HEK293T (cell line): ENCODE measurements around the gene CELF5.
"Not testable (repeated sequence)": the region's sequence is repeated elsewhere in the genome, so short reads cannot be mapped to it uniquely, and the experiment has no call there.

Experiments
- CTCF ChIA-PET: fragments of 350-600 bp; formaldehyde crosslinking; extraction: SDS; loops from one replicate; lab custom pipeline; 2021; ENCODE audit warnings: antibody characterized with exemption, inconsistent platforms; lab: Yijun Ruan, JAX
- POLR2A ChIA-PET: fragments of 350-600 bp; formaldehyde crosslinking; extraction: SDS; loops from one replicate; lab custom pipeline; 2020; ENCODE audit warnings: antibody characterized with exemption, inconsistent platforms; lab: Yijun Ruan, JAX
- DNase-seq: peaks from one replicate; pipeline ENCODE4 v3.0.0; 2012; ENCODE audit warnings: mixed read lengths; ENCODE audit errors: extremely low spot score
- ARNT ChIP-seq: fragments of 450-650 bp; IDR thresholded peaks from 2 replicates; pipeline ENCODE4 v1.6.1; 2017; ENCODE audit warnings: mild to moderate bottlenecking
- BHLHE40 ChIP-seq: fragments of 450-650 bp; IDR thresholded peaks from 2 replicates; pipeline ENCODE4 v1.6.1; 2016; ENCODE audit warnings: mild to moderate bottlenecking, moderate library complexity, borderline replicate concordance
- CTBP1 ChIP-seq: fragments of 450-650 bp; IDR thresholded peaks from 2 replicates; pipeline ENCODE4 v1.6.1; 2016; ENCODE audit warnings: borderline replicate concordance
- ELF4 ChIP-seq: fragments of 450-650 bp; IDR thresholded peaks from 2 replicates; pipeline ENCODE4 v1.6.1; 2017; ENCODE audit warnings: antibody characterized with exemption
- FOXA1 ChIP-seq: fragments of 450-650 bp; IDR thresholded peaks from 2 replicates; pipeline ENCODE4 v1.6.1; 2016; ENCODE audit warnings: mild to moderate bottlenecking
- FOXK2 ChIP-seq: fragments of 450-650 bp; IDR thresholded peaks from 2 replicates; pipeline ENCODE4 v1.6.1; 2016; ENCODE audit warnings: mild to moderate bottlenecking
- FOXM1 ChIP-seq: fragments of 450-650 bp; IDR thresholded peaks from 2 replicates; pipeline ENCODE4 v1.6.1; 2017; ENCODE audit warnings: mild to moderate bottlenecking, borderline replicate concordance
- HDGF ChIP-seq: fragments of 450-650 bp; IDR thresholded peaks from 2 replicates; pipeline ENCODE4 v1.6.1; 2017; ENCODE audit warnings: antibody characterized with exemption, borderline replicate concordance
- L3MBTL2 ChIP-seq: fragments of 450-650 bp; conservative IDR thresholded peaks from 2 replicates; pipeline ENCODE4 v1.6.1; 2016; ENCODE audit warnings: mild to moderate bottlenecking
- LEF1 ChIP-seq: fragments of 450-650 bp; IDR thresholded peaks from 2 replicates; pipeline ENCODE4 v1.6.1; 2017; ENCODE audit warnings: mild to moderate bottlenecking, borderline replicate concordance
- NFRKB ChIP-seq: fragments of 450-650 bp; IDR thresholded peaks from 2 replicates; pipeline ENCODE4 v1.6.1; 2016; ENCODE audit warnings: mild to moderate bottlenecking, moderate library complexity
- PKNOX1 ChIP-seq: fragments of 450-650 bp; IDR thresholded peaks from 2 replicates; pipeline ENCODE4 v1.6.1; 2016
- SP1 ChIP-seq: fragments of 450-650 bp; IDR thresholded peaks from 2 replicates; pipeline ENCODE4 v1.6.1; 2017
- SUZ12 ChIP-seq: fragments of 450-650 bp; IDR thresholded peaks from 2 replicates; pipeline ENCODE4 v1.6.1; 2016; ENCODE audit warnings: mild to moderate bottlenecking
- TARDBP ChIP-seq: fragments of 450-650 bp; IDR thresholded peaks from 2 replicates; pipeline ENCODE4 v1.6.1; 2016
- ZNF384 ChIP-seq: fragments of 450-650 bp; IDR thresholded peaks from 2 replicates; pipeline ENCODE4 v1.6.1; 2016

CELF5 gene

GRCh38 chr19:3216874-3217273 is 7.6 kb upstream of the CELF5 start:
- ChIA-PET CTCF (no interaction called here), POLR2A (no interaction called here)
- no peak for DNase-seq
- no peak for TF ChIP-seq CTBP1
- TF ChIP-seq SP1: no peak
- no peak for TF ChIP-seq TARDBP
- no peak for TF ChIP-seq ZNF384
- no peak for TF ChIP-seq LEF1
- TF ChIP-seq SUZ12: no peak
- TF ChIP-seq HDGF: no peak
- no peak for TF ChIP-seq ELF4
- TF ChIP-seq NFRKB: no peak

GRCh38 chr19:3220576-3220975 is 3.9 kb upstream of the CELF5 start:
- no peak for DNase-seq
- POLR2A ChIA-PET: no interaction called here
- TF ChIP-seq ZNF384: no peak
- TF ChIP-seq LEF1: no peak
- TF ChIP-seq SUZ12: no peak
- TF ChIP-seq NFRKB: no peak
- no peak for TF ChIP-seq FOXM1
- no peak for TF ChIP-seq PKNOX1
- TF ChIP-seq CTBP1: no peak
- TF ChIP-seq FOXA1: no peak
- no peak for TF ChIP-seq SP1
- TF ChIP-seq ARNT: no peak
- TF ChIP-seq BHLHE40: no peak
- no peak for TF ChIP-seq HDGF
- no peak for TF ChIP-seq ELF4
- no peak for TF ChIP-seq L3MBTL2
- TF ChIP-seq FOXK2: no peak
- TF ChIP-seq TARDBP: no peak
- CTCF ChIA-PET: no interaction called here

GRCh38 chr19:3221576-3221975 is 2.9 kb upstream of the CELF5 start:
- CTCF ChIA-PET, DNase-seq, POLR2A ChIA-PET: not testable (repeated sequence)

GRCh38 chr19:3222709-3223108 is 1.8 kb upstream of the CELF5 start:
- ChIA-PET CTCF (no interaction called here), POLR2A (no interaction called here)
- no peak for DNase-seq
- TF ChIP-seq FOXA1: no peak
- no peak for TF ChIP-seq FOXM1
- no peak for TF ChIP-seq TARDBP
- no peak for TF ChIP-seq ZNF384
- TF ChIP-seq L3MBTL2: no peak
- TF ChIP-seq HDGF: no peak
- TF ChIP-seq SUZ12: no peak
- TF ChIP-seq FOXK2: no peak
- no peak for TF ChIP-seq ARNT
- TF ChIP-seq CTBP1: no peak

- TF ChIP-seq NFRKB: no peak
- TF ChIP-seq ARNT: no peak
- no peak for TF ChIP-seq SP1
- no peak for DNase-seq
- POLR2A ChIA-PET: no interaction called here
- CTCF ChIA-PET: interaction anchor here (0.6 to 1.1 kb wide), 2 partner anchors 230 to 314 kb away, joined by 3 read pairs; no protein-coding TSS in a partner anchor
Observed at GRCh38 chr19:3225169-3225485, 666 bp downstream of the CELF5 start.

- POLR2A ChIA-PET: no interaction called here
- CTCF ChIA-PET: interaction anchor here (0.6 kb wide), 1 partner anchor 10 kb away, joined by 3 read pairs; no protein-coding TSS in a partner anchor
- TF ChIP-seq CTBP1 (no peak), FOXK2 (no peak), NFRKB (no peak), FOXA1 (no peak), SUZ12 (no peak), PKNOX1 (no peak), TARDBP (no peak), ZNF384 (no peak)
- DNase-seq: no peak
Observed at GRCh38 chr19:3225677-3226093, 1.2 kb downstream of the CELF5 start.

- CTCF ChIA-PET: no interaction called here
- TF ChIP-seq CTBP1 (no peak), SUZ12 (no peak), HDGF (no peak), NFRKB (no peak), TARDBP (no peak), ARNT (no peak), L3MBTL2 (no peak), FOXM1 (no peak), FOXA1 (no peak), PKNOX1 (no peak), ELF4 (no peak), SP1 (no peak), BHLHE40 (no peak), FOXK2 (no peak), ZNF384 (no peak), LEF1 (no peak)
- no peak for DNase-seq
- POLR2A ChIA-PET: no interaction called here
Observed at GRCh38 chr19:3227054-3227626, 2.7 kb downstream of the CELF5 start.
